DND-41 (cell line): ENCODE measurements around the gene ALDH1L1.

Source experiments
- ATAC-seq: fragments of 200-7000 bp; cut with Tn5 transposase; 3 replicates; pipeline ENCODE4 v1.9.1; 2021; ENCODE audit warnings: low read depth; ENCODE audit not compliant: insufficient read depth
- DNase-seq: peaks from one replicate; pipeline ENCODE4 v3.0.0-alpha.2; 2020
- H2AFZ ChIP-seq: 2 replicates; pipeline ENCODE4 v1.6.0; 2012; ENCODE audit warnings: low read depth, low read length
- H3K27ac ChIP-seq: 2 replicates; pipeline ENCODE4 v1.5.1; 2012; ENCODE audit warnings: low read length, inconsistent platforms
- H3K27me3 ChIP-seq: fragments of 200-600 bp; sonication (generic); 2 replicates; pipeline ENCODE4 v1.6.0; 2012; ENCODE audit warnings: low read length, mild to moderate bottlenecking, inconsistent platforms; ENCODE audit not compliant: insufficient read depth, poor library complexity
- H3K36me3 ChIP-seq: 2 replicates; pipeline ENCODE4 v1.5.1; 2012; ENCODE audit warnings: low read length, inconsistent platforms; ENCODE audit not compliant: insufficient read depth
- H3K4me1 ChIP-seq: 2 replicates; pipeline ENCODE4 v1.5.1; 2012; ENCODE audit warnings: mild to moderate bottlenecking, low read length; ENCODE audit not compliant: insufficient read depth
- H3K4me2 ChIP-seq: 2 replicates; pipeline ENCODE4 v1.6.0; 2012; ENCODE audit warnings: mild to moderate bottlenecking, moderate library complexity, low read length, inconsistent platforms; ENCODE audit not compliant: insufficient read depth
- H3K4me3 ChIP-seq, 2 experiments: fragments of 200-600 bp in 1 of 2; shearing (Covaris generic) in 1 of 2; 2 replicates each; pipeline ENCODE4 v1.5.1; 2012 to 2016; ENCODE audit warnings: inconsistent platforms in 2 of 2, low read length in 2 of 2, mild to moderate bottlenecking in 2 of 2, low read depth in 1 of 2, moderate library complexity in 1 of 2
- H3K79me2 ChIP-seq: 2 replicates; pipeline ENCODE4 v1.6.0; 2012; ENCODE audit warnings: low read length, inconsistent platforms; ENCODE audit not compliant: insufficient read depth
- H3K9ac ChIP-seq: 2 replicates; pipeline ENCODE4 v1.6.0; 2012; ENCODE audit warnings: low read depth, mild to moderate bottlenecking, inconsistent platforms, low read length, moderate library complexity
- H3K9me3 ChIP-seq: 2 replicates; pipeline ENCODE4 v1.5.1; 2012; ENCODE audit warnings: low read length, moderate library complexity, mild to moderate bottlenecking, inconsistent platforms; ENCODE audit not compliant: insufficient read depth, severe bottlenecking
- H4K20me1 ChIP-seq: 2 replicates; pipeline ENCODE4 v1.6.0; 2012; ENCODE audit warnings: low read length; ENCODE audit not compliant: insufficient read depth
- EZH2 ChIP-seq: IDR thresholded peaks from 3 replicates; pipeline ENCODE4 v1.6.1; 2012; ENCODE audit warnings: borderline replicate concordance, low read depth, mild to moderate bottlenecking, moderate library complexity, low read length, inconsistent platforms; ENCODE audit not compliant: severe bottlenecking
- TF ChIP-seq, protein P1 (sequence below): IDR thresholded peaks from 2 replicates; pipeline ENCODE4 v1.5.1; 2012; ENCODE audit warnings: borderline replicate concordance, low read length, moderate library complexity, mild to moderate bottlenecking; ENCODE audit not compliant: poor library complexity, severe bottlenecking; ENCODE audit errors: extremely low read depth

ALDH1L1 gene

GRCh38 chr3:126053949-126054569 lies 126.3 kb downstream of the ALDH1L1 start:
- H3K9ac ChIP-seq: no peak overlapping the region
- no peak for ATAC-seq
- no peaks in the 10 kb centered on the region for H4K20me1 ChIP-seq
- TF ChIP-seq EZH2: no peak
- TF ChIP-seq, protein P1, sequence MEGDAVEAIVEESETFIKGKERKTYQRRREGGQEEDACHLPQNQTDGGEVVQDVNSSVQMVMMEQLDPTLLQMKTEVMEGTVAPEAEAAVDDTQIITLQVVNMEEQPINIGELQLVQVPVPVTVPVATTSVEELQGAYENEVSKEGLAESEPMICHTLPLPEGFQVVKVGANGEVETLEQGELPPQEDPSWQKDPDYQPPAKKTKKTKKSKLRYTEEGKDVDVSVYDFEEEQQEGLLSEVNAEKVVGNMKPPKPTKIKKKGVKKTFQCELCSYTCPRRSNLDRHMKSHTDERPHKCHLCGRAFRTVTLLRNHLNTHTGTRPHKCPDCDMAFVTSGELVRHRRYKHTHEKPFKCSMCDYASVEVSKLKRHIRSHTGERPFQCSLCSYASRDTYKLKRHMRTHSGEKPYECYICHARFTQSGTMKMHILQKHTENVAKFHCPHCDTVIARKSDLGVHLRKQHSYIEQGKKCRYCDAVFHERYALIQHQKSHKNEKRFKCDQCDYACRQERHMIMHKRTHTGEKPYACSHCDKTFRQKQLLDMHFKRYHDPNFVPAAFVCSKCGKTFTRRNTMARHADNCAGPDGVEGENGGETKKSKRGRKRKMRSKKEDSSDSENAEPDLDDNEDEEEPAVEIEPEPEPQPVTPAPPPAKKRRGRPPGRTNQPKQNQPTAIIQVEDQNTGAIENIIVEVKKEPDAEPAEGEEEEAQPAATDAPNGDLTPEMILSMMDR: no peak
- H3K4me2 ChIP-seq: no peak overlapping the region
- H3K4me3 ChIP-seq: no peak overlapping the region
- DNase-seq: no peak
- no peaks in the 10 kb centered on the region for H3K27me3 ChIP-seq
- peaks cover 3% of the 10 kb centered on the region; the same call in 1 of the 2 replicates for H3K36me3 ChIP-seq
- H3K27ac ChIP-seq: no peak overlapping the region
- H2AFZ ChIP-seq: no peak overlapping the region
- no peaks in the 10 kb centered on the region for H3K9me3 ChIP-seq
- H3K79me2 ChIP-seq: no peaks in the 10 kb centered on the region
- H3K4me1 ChIP-seq: no peaks in the 10 kb centered on the region
